ENCODE measurements around the gene RNF167. TPM values are rescaled to one million over a fixed set of nuclear protein-coding genes. Genes with fewer than 3 reads are reported as not detected.

RNF167 gene
- total and polyA plus RNA-seq, 2 of the 13 experiments (the other 11 are each of a cell fraction or from before 2014, with no cell fraction given): 44.1 to 45.4 TPM

- TF ChIP-seq ZBTB37 (CRISPR knock-in tag; IDR thresholded peaks at IDR 0.05): 0 out of 2 replicates have a peak, but pooled peaks have one; percentile 11
- peak; percentile 79 for TF ChIP-seq ZBTB38 (CRISPR knock-in tag; IDR thresholded peaks at IDR 0.05)
- no peak for TF ChIP-seq STAG1 (CRISPR knock-in tag; IDR thresholded peaks at IDR 0.05)
- TF ChIP-seq ZNF251 (CRISPR knock-in tag; IDR thresholded peaks at IDR 0.05): no peak
- no peak for TF ChIP-seq CREBL2 (CRISPR knock-in tag; IDR thresholded peaks at IDR 0.05; ENCODE audit: borderline replicate concordance)
- TF ChIP-seq DNMT3B (CRISPR knock-in tag; conservative IDR thresholded peaks at IDR 0.05): 0 out of 2 replicates have a peak, but pooled peaks have one; percentile 18
- no peak for TF ChIP-seq CREB1 (IDR thresholded peaks at IDR 0.05)
- TF ChIP-seq CREB1 (CRISPR knock-in tag; IDR thresholded peaks at IDR 0.05): no peak
- no peak for TF ChIP-seq ZBTB4 (CRISPR knock-in tag; IDR thresholded peaks at IDR 0.05; ENCODE audit: borderline replicate concordance)
- no peak for TF ChIP-seq NFIB (CRISPR knock-in tag; IDR thresholded peaks at IDR 0.05; ENCODE audit: borderline replicate concordance)
- TF ChIP-seq THAP9 (CRISPR knock-in tag; IDR thresholded peaks at IDR 0.05; ENCODE audit: borderline replicate concordance): peak; percentile 16; the same call in 1 of the 2 replicates
These were observed 1.2 kb upstream of the RNF167 start (continued) for GRCh38 chr17:4938688-4939545.

Measured in HepG2 (cell line).